ENCODE measurements around the gene MTSS2. TPM values are rescaled to one million over a fixed set of nuclear protein-coding genes. Genes with fewer than 3 reads are reported as not detected.

The MTSS2 gene
- total and polyA plus RNA-seq, 2 experiments from 2014 or later = 1.6 to 19.6 TPM

DNA sequence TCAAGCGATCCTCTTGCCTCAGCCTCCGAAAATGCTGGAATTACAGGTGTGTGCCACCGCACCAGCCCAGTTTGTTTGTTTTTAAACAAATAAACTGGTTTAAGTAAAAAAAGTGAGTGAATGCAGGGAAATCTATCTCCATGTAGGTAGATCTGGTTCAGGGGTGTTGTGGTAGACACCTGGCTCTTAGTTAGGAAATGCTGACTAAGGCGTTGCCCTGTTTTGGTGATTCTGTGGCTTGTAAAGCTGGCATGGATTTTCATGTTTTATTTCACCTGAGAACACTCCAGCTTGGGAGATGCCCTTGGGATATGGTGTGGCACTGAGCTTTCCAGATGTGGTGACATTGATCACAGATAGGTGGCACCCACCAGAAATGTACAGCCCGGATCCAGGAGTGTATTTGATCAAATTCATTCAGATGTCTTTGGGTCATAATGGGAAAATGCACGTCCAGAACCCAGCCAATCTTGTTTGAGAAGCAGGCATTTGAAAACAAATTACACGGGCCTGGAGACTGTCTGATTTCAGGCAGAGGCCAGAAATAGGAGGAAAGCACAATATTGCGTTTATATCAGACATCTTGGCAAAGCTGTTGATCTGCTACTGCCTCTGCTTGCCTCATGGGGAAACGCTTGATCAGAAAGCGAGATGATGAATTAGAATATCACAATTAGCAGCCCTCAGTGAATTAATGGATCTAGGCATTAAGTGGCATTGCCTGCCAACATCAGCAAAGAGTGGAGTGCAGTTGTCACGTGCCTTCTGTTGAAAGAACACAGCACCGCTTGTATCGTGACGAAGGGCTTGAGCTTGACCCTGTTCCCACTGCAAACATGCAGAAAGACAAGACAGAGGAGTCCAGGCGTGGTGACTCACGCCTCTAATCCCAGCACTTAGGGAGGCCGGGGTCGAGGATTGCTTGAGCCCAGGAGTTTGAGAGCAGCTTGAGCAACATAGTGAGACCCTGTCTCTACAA is 46.8 kb downstream of the MTSS2 start (continued):
- TF ChIP-seq, protein P1, sequence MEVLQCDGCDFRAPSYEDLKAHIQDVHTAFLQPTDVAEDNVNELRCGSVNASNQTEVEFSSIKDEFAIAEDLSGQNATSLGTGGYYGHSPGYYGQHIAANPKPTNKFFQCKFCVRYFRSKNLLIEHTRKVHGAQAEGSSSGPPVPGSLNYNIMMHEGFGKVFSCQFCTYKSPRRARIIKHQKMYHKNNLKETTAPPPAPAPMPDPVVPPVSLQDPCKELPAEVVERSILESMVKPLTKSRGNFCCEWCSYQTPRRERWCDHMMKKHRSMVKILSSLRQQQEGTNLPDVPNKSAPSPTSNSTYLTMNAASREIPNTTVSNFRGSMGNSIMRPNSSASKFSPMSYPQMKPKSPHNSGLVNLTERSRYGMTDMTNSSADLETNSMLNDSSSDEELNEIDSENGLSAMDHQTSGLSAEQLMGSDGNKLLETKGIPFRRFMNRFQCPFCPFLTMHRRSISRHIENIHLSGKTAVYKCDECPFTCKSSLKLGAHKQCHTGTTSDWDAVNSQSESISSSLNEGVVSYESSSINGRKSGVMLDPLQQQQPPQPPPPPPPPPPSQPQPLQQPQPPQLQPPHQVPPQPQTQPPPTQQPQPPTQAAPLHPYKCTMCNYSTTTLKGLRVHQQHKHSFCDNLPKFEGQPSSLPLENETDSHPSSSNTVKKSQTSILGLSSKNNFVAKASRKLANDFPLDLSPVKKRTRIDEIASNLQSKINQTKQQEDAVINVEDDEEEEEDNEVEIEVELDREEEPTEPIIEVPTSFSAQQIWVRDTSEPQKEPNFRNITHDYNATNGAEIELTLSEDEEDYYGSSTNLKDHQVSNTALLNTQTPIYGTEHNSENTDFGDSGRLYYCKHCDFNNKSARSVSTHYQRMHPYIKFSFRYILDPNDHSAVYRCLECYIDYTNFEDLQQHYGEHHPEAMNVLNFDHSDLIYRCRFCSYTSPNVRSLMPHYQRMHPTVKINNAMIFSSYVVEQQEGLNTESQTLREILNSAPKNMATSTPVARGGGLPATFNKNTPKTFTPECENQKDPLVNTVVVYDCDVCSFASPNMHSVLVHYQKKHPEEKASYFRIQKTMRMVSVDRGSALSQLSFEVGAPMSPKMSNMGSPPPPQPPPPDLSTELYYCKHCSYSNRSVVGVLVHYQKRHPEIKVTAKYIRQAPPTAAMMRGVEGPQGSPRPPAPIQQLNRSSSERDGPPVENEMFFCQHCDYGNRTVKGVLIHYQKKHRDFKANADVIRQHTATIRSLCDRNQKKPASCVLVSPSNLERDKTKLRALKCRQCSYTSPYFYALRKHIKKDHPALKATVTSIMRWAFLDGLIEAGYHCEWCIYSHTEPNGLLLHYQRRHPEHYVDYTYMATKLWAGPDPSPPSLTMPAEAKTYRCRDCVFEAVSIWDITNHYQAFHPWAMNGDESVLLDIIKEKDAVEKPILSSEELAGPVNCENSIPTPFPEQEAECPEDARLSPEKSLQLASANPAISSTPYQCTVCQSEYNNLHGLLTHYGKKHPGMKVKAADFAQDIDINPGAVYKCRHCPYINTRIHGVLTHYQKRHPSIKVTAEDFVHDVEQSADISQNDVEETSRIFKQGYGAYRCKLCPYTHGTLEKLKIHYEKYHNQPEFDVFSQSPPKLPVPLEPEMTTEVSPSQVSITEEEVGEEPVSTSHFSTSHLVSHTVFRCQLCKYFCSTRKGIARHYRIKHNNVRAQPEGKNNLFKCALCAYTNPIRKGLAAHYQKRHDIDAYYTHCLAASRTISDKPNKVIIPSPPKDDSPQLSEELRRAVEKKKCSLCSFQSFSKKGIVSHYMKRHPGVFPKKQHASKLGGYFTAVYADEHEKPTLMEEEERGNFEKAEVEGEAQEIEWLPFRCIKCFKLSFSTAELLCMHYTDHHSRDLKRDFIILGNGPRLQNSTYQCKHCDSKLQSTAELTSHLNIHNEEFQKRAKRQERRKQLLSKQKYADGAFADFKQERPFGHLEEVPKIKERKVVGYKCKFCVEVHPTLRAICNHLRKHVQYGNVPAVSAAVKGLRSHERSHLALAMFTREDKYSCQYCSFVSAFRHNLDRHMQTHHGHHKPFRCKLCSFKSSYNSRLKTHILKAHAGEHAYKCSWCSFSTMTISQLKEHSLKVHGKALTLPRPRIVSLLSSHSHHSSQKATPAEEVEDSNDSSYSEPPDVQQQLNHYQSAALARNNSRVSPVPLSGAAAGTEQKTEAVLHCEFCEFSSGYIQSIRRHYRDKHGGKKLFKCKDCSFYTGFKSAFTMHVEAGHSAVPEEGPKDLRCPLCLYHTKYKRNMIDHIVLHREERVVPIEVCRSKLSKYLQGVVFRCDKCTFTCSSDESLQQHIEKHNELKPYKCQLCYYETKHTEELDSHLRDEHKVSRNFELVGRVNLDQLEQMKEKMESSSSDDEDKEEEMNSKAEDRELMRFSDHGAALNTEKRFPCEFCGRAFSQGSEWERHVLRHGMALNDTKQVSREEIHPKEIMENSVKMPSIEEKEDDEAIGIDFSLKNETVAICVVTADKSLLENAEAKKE (CRISPR knock-in tag; IDR thresholded peaks at IDR 0.05) = no peak

Other genes starting within 250 kb of the MTSS2 start
- 36.8 and 39.8 TPM in 2 replicates for gene ST3GAL2, start 247.0 kb downstream of the MTSS2 start, total RNA-seq (2014; rRNA removed; shearing (Covaris generic))
- 12.1 and 12.3 TPM in 2 replicates for gene ST3GAL2, start 247.0 kb downstream of the MTSS2 start, polyA plus RNA-seq (2016; fragmentation: Nextera tagmentation; extraction: Ambion mirVana)
- 4.0 and 8.0 TPM in 2 replicates for gene FCSK, start 231.5 kb downstream of the MTSS2 start, total RNA-seq (2014; rRNA removed; shearing (Covaris generic))
- 1.5 and 2.3 TPM in 2 replicates for gene FCSK, start 231.5 kb downstream of the MTSS2 start, polyA plus RNA-seq (2016; fragmentation: Nextera tagmentation; extraction: Ambion mirVana)
- gene COG4, start 162.5 kb downstream of the MTSS2 start, total RNA-seq (2014; rRNA removed; shearing (Covaris generic)) = 38.1 and 46.9 TPM in 2 replicates
- gene COG4, start 162.5 kb downstream of the MTSS2 start, polyA plus RNA-seq (2016; fragmentation: Nextera tagmentation; extraction: Ambion mirVana) = 23.9 and 28.8 TPM in 2 replicates
- gene SF3B3, start 162.2 kb downstream of the MTSS2 start, total RNA-seq (2014; rRNA removed; shearing (Covaris generic)) = 289 and 316 TPM in 2 replicates
- 202 and 203 TPM in 2 replicates for gene SF3B3, start 162.2 kb downstream of the MTSS2 start, polyA plus RNA-seq (2016; fragmentation: Nextera tagmentation; extraction: Ambion mirVana)
- 4.6 and 6.6 TPM in 2 replicates for gene IL34, start 39.5 kb downstream of the MTSS2 start, total RNA-seq (2014; rRNA removed; shearing (Covaris generic))
- gene IL34, start 39.5 kb downstream of the MTSS2 start, polyA plus RNA-seq (2016; fragmentation: Nextera tagmentation; extraction: Ambion mirVana) = 3.1 and 4.3 TPM in 2 replicates
- 70.8 and 77.7 TPM in 2 replicates for gene VAC14, start 115.1 kb upstream of the MTSS2 start, total RNA-seq (2014; rRNA removed; shearing (Covaris generic))
- gene VAC14, start 115.1 kb upstream of the MTSS2 start, polyA plus RNA-seq (2016; fragmentation: Nextera tagmentation; extraction: Ambion mirVana) = 41.9 and 42.3 TPM in 2 replicates

Measured in GM23338 (cell line).